Measurements from ENCODE around the gene CCDC82.
A peak's percentile ranks its signal among the peaks of the same experiment; 100 is the strongest.

The CCDC82 gene

DNA sequence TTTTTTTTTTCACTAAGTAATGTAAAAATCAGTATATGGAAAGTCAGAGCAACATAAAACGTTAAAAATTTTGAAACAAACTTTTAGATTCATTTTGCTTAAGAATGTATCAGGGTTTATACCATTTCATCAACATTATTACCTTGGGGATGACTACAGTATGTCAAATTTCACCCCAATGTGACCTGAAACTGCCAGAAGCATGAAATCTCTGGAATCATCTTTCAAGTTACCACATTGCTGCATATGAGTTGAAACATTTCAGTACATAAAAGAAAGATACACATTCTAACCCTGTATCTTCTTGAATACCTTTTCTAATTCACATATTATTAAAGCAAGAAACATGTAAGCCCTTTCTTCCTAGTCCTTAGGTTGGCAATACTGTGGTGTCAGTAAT, 79.5 kb downstream of the CCDC82 start:
- H2AK5ac ChIP-seq (ENCODE audit: low read depth, low read length), result no peak overlapping the region
- no peak overlapping the region for H2BK12ac ChIP-seq (ENCODE audit: low read length)
- no peak for DNase-seq (ENCODE audit: low spot score)
- no peak overlapping the region for H4K8ac ChIP-seq (ENCODE audit: low read depth, low read length)
- no peak overlapping the region for H3K4me2 ChIP-seq (ENCODE audit: insufficient read depth, low read length, poor library complexity, severe bottlenecking)
- H2BK120ac ChIP-seq (ENCODE audit: low read depth, low read length), result no peak overlapping the region
- no peak overlapping the region for H3K9ac ChIP-seq (ENCODE audit: low read depth, low read length, poor library complexity)
- no CpG with 5 or more reads among the region's 1 CpG for WGBS, 2 donors (ENCODE audit: extremely low coverage in 2 of 2, insufficient read length in 2 of 2, insufficient replicate concordance in 1 of 2)
- H3K79me1 ChIP-seq (ENCODE audit: low read depth, low read length), result no peaks in the 10 kb centered on the region
- peaks cover 13 to 29% of the 10 kb centered on the region in 2 donors for H3K4me1 ChIP-seq (ENCODE audit: control insufficient read depth in 2 of 2, insufficient read depth in 1 of 2, low read depth in 1 of 2, low read length in 2 of 2)
- H2BK15ac ChIP-seq (ENCODE audit: low read length), result no peak overlapping the region
- no peak overlapping the region for H2AFZ ChIP-seq (ENCODE audit: low read length)
- H3K9me3 ChIP-seq (replicated peaks in 1 of 2; ENCODE audit: control insufficient read depth in 2 of 2, insufficient read depth in 1 of 2, low read depth in 1 of 2, low read length in 2 of 2), result no peaks in the 10 kb centered on the region
- no peak overlapping the region for H3K23ac ChIP-seq (ENCODE audit: low read depth, low read length, poor library complexity)
- no peak overlapping the region for H3K4ac ChIP-seq (ENCODE audit: low read length)
- H3K27ac ChIP-seq (replicated peaks; ENCODE audit: low read length), result no peak overlapping the region
- H3K18ac ChIP-seq (ENCODE audit: low read length), result no peak overlapping the region
- no peak overlapping the region for H3K4me3 ChIP-seq (ENCODE audit: low read length in 2 of 2)
- H3K27me3 ChIP-seq (ENCODE audit: control insufficient read depth in 3 of 3, insufficient read depth in 3 of 3, low read depth in 1 of 3, low read length in 3 of 3), result no peaks in the 10 kb centered on the region
- H3K14ac ChIP-seq (ENCODE audit: low read length), result no peak overlapping the region
- no peak overlapping the region for H4K91ac ChIP-seq (ENCODE audit: low read depth, low read length, poor library complexity)
- no peaks in the 10 kb centered on the region for H3K36me3 ChIP-seq (replicated peaks in 1 of 2; ENCODE audit: control insufficient read depth in 2 of 2, insufficient read depth in 2 of 2, low read length in 2 of 2)
- H2BK5ac ChIP-seq (ENCODE audit: low read length), result no peak overlapping the region

DNA sequence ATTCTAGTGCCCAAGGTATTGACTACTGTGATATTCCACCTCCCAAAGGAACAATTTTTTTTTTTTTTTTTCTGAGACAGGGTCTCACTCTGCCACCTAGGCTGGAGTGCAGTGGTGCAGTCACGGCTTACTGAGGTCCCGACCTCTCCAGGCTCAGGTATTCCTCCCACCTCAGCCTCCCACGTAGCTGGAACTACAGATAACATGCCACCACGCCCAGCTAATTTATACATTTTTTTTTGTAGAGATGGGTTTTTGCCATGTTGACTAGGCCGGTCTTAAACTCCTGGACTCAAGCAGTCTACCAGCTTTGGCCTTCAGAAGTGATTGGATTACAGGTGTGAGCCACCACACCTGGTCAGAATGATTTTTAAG, 80.1 kb downstream of the CCDC82 start:
- no peak overlapping the region for H2AFZ ChIP-seq (ENCODE audit: low read length)
- DNase-seq (ENCODE audit: low spot score), result no peak
- H3K79me1 ChIP-seq (ENCODE audit: low read depth, low read length), result no peaks in the 10 kb centered on the region
- no peak overlapping the region for H3K9ac ChIP-seq (ENCODE audit: low read depth, low read length, poor library complexity)
- no peak overlapping the region for H3K23ac ChIP-seq (ENCODE audit: low read depth, low read length, poor library complexity)
- no CpG with 5 or more reads among the region's 5 CpGs for WGBS, 2 donors (ENCODE audit: extremely low coverage in 2 of 2, insufficient read length in 2 of 2, insufficient replicate concordance in 1 of 2)
- H3K18ac ChIP-seq (ENCODE audit: low read length), result no peak overlapping the region
- H3K27ac ChIP-seq (replicated peaks; ENCODE audit: low read length), result no peak overlapping the region
- H4K91ac ChIP-seq (ENCODE audit: low read depth, low read length, poor library complexity), result no peak overlapping the region
- H3K36me3 ChIP-seq (replicated peaks in 1 of 2; ENCODE audit: control insufficient read depth in 2 of 2, insufficient read depth in 2 of 2, low read length in 2 of 2), result no peaks in the 10 kb centered on the region
- H3K4me2 ChIP-seq (ENCODE audit: insufficient read depth, low read length, poor library complexity, severe bottlenecking), result no peak overlapping the region
- H3K14ac ChIP-seq (ENCODE audit: low read length), result no peak overlapping the region
- no peaks in the 10 kb centered on the region for H3K9me3 ChIP-seq (replicated peaks in 1 of 2; ENCODE audit: control insufficient read depth in 2 of 2, insufficient read depth in 1 of 2, low read depth in 1 of 2, low read length in 2 of 2)
- H2BK15ac ChIP-seq (ENCODE audit: low read length), result no peak overlapping the region
- no peak overlapping the region for H2BK5ac ChIP-seq (ENCODE audit: low read length)
- no peak overlapping the region for H2BK120ac ChIP-seq (ENCODE audit: low read depth, low read length)
- H2BK12ac ChIP-seq (ENCODE audit: low read length), result no peak overlapping the region
- H3K4me1 ChIP-seq (ENCODE audit: control insufficient read depth in 2 of 2, insufficient read depth in 1 of 2, low read depth in 1 of 2, low read length in 2 of 2), result peaks cover 13 to 31% of the 10 kb centered on the region in 2 donors
- H3K4ac ChIP-seq (ENCODE audit: low read length), result no peak overlapping the region
- H3K4me3 ChIP-seq (ENCODE audit: low read length in 2 of 2), result no peak overlapping the region
- no peak overlapping the region for H4K8ac ChIP-seq (ENCODE audit: low read depth, low read length)
- H3K27me3 ChIP-seq (ENCODE audit: control insufficient read depth in 3 of 3, insufficient read depth in 3 of 3, low read depth in 1 of 3, low read length in 3 of 3), result no peaks in the 10 kb centered on the region
- no peak overlapping the region for H2AK5ac ChIP-seq (ENCODE audit: low read depth, low read length)

DNA sequence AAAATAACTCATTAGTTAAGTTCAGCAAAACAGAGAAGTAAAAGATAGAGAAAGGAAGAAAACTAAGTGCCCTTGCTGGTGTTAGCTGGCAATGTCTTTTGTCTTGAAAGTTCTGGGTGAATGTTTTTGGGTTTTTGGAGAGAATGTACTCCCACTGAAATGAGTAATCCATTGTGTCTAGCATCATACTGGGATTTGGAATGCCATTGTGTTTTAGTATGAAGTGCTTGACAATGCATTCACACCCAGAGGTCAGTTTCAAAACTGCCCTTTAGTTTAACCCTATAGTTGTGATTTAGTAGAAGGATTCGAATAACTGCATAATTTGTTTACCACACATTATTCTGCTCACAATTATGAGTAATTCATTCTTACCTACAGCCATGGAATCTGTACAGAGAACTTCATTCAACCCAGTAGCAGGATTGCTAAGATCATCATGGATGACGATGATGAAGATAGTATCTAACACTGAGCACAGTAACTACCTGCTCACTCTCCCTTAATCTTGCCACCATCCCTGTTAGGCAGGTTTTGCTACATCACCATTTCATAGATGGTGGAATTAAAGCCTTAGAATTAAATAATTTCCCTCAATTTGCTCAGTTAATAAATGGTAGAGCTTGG, 80.6 kb downstream of the CCDC82 start:
- Histone ChIP-seq H3K79me1 (ENCODE audit: low read depth, low read length) (no peaks in the 10 kb centered on the region), H3K4ac (ENCODE audit: low read length) (no peak overlapping the region), H2BK15ac (ENCODE audit: low read length) (no peak overlapping the region), H3K36me3 (replicated peaks in 1 of 2; ENCODE audit: control insufficient read depth in 2 of 2, insufficient read depth in 2 of 2, low read length in 2 of 2) (no peaks in the 10 kb centered on the region), H2BK12ac (ENCODE audit: low read length) (no peak overlapping the region), H3K4me3 (ENCODE audit: low read length in 2 of 2) (no peak overlapping the region), H3K27me3 (ENCODE audit: control insufficient read depth in 3 of 3, insufficient read depth in 3 of 3, low read depth in 1 of 3, low read length in 3 of 3) (no peaks in the 10 kb centered on the region), H3K27ac (replicated peaks; ENCODE audit: low read length) (no peak overlapping the region), H3K9me3 (replicated peaks in 1 of 2; ENCODE audit: control insufficient read depth in 2 of 2, insufficient read depth in 1 of 2, low read depth in 1 of 2, low read length in 2 of 2) (no peaks in the 10 kb centered on the region), H4K91ac (ENCODE audit: low read depth, low read length, poor library complexity) (no peak overlapping the region), H2AK5ac (ENCODE audit: low read depth, low read length) (no peak overlapping the region), H2AFZ (ENCODE audit: low read length) (no peak overlapping the region), H3K4me2 (ENCODE audit: insufficient read depth, low read length, poor library complexity, severe bottlenecking) (no peak overlapping the region), H3K9ac (ENCODE audit: low read depth, low read length, poor library complexity) (no peak overlapping the region), H3K18ac (ENCODE audit: low read length) (no peak overlapping the region), H3K4me1 (ENCODE audit: control insufficient read depth in 2 of 2, insufficient read depth in 1 of 2, low read depth in 1 of 2, low read length in 2 of 2) (peaks cover 13 to 34% of the 10 kb centered on the region in 2 donors), H2BK5ac (ENCODE audit: low read length) (no peak overlapping the region), H3K23ac (ENCODE audit: low read depth, low read length, poor library complexity) (no peak overlapping the region), H4K8ac (ENCODE audit: low read depth, low read length) (no peak overlapping the region), H2BK120ac (ENCODE audit: low read depth, low read length) (no peak overlapping the region), H3K14ac (ENCODE audit: low read length) (no peak overlapping the region)
- no peak for DNase-seq (ENCODE audit: low spot score)
- WGBS, 2 donors (ENCODE audit: extremely low coverage in 2 of 2, insufficient read length in 2 of 2, insufficient replicate concordance in 1 of 2), result no CpG with 5 or more reads among the region's 2 CpGs

DNA sequence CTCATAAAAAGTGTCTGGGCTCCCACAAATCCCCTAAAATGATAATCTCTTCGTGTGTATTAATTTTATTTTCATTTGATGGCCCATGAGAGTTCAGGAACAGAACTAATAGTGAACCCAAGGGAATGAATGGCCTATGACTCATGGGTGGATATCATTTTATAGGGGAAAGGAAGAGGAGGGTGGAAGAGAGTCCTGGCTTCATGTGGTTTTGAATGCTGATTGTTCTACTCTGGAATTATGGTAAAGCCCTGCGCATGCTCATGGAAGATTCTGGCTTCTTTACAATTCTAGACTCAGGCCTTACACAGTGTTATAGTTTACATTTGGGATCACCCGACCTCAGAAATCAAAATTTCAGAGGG, 82.0 kb downstream of the CCDC82 start:
- DNase-seq (ENCODE audit: low spot score), result no peak
- no peak overlapping the region for H2BK120ac ChIP-seq (ENCODE audit: low read depth, low read length)
- H2AK5ac ChIP-seq (ENCODE audit: low read depth, low read length), result no peak overlapping the region
- H3K23ac ChIP-seq (ENCODE audit: low read depth, low read length, poor library complexity), result no peak overlapping the region
- no peaks in the 10 kb centered on the region for H3K9me3 ChIP-seq (replicated peaks in 1 of 2; ENCODE audit: control insufficient read depth in 2 of 2, insufficient read depth in 1 of 2, low read depth in 1 of 2, low read length in 2 of 2)
- H3K4me3 ChIP-seq (ENCODE audit: low read length in 2 of 2), result peak overlapping the region in 1 of 2 donors; percentile 26
- H3K4me2 ChIP-seq (ENCODE audit: insufficient read depth, low read length, poor library complexity, severe bottlenecking), result no peak overlapping the region
- peak overlapping the region; percentile 51 for H2AFZ ChIP-seq (ENCODE audit: low read length)
- H3K4me1 ChIP-seq (ENCODE audit: control insufficient read depth in 2 of 2, insufficient read depth in 1 of 2, low read depth in 1 of 2, low read length in 2 of 2), result peaks cover 13 to 34% of the 10 kb centered on the region in 2 donors
- no peaks in the 10 kb centered on the region for H3K27me3 ChIP-seq (ENCODE audit: control insufficient read depth in 3 of 3, insufficient read depth in 3 of 3, low read depth in 1 of 3, low read length in 3 of 3)
- H4K8ac ChIP-seq (ENCODE audit: low read depth, low read length), result no peak overlapping the region
- no peak overlapping the region for H3K18ac ChIP-seq (ENCODE audit: low read length)
- no peaks in the 10 kb centered on the region for H3K36me3 ChIP-seq (replicated peaks in 1 of 2; ENCODE audit: control insufficient read depth in 2 of 2, insufficient read depth in 2 of 2, low read length in 2 of 2)
- no peaks in the 10 kb centered on the region for H3K79me1 ChIP-seq (ENCODE audit: low read depth, low read length)
- no peak overlapping the region for H3K4ac ChIP-seq (ENCODE audit: low read length)
- H2BK15ac ChIP-seq (ENCODE audit: low read length), result no peak overlapping the region
- peak overlapping the region; percentile 60 for H3K27ac ChIP-seq (replicated peaks; ENCODE audit: low read length)
- H4K91ac ChIP-seq (ENCODE audit: low read depth, low read length, poor library complexity), result no peak overlapping the region
- H2BK5ac ChIP-seq (ENCODE audit: low read length), result no peak overlapping the region
- no peak overlapping the region for H3K14ac ChIP-seq (ENCODE audit: low read length)
- no peak overlapping the region for H3K9ac ChIP-seq (ENCODE audit: low read depth, low read length, poor library complexity)
- H2BK12ac ChIP-seq (ENCODE audit: low read length), result no peak overlapping the region
- WGBS, 2 donors (ENCODE audit: extremely low coverage in 2 of 2, insufficient read length in 2 of 2, insufficient replicate concordance in 1 of 2), result no CpG with 5 or more reads among the region's 3 CpGs
